Glomerular visceral epithelial cell (primary cell): ENCODE measurements around the gene LMAN2L.
"Not testable (repeated sequence)": the region's sequence is repeated elsewhere in the genome, so short reads cannot be mapped to it uniquely, and the experiment has no call there.

Experiments used
- DNase-seq: peaks from one replicate; pipeline ENCODE4 v3.0.0-alpha.2; 2016; ENCODE audit errors: extremely low spot score

LMAN2L gene

DNA sequence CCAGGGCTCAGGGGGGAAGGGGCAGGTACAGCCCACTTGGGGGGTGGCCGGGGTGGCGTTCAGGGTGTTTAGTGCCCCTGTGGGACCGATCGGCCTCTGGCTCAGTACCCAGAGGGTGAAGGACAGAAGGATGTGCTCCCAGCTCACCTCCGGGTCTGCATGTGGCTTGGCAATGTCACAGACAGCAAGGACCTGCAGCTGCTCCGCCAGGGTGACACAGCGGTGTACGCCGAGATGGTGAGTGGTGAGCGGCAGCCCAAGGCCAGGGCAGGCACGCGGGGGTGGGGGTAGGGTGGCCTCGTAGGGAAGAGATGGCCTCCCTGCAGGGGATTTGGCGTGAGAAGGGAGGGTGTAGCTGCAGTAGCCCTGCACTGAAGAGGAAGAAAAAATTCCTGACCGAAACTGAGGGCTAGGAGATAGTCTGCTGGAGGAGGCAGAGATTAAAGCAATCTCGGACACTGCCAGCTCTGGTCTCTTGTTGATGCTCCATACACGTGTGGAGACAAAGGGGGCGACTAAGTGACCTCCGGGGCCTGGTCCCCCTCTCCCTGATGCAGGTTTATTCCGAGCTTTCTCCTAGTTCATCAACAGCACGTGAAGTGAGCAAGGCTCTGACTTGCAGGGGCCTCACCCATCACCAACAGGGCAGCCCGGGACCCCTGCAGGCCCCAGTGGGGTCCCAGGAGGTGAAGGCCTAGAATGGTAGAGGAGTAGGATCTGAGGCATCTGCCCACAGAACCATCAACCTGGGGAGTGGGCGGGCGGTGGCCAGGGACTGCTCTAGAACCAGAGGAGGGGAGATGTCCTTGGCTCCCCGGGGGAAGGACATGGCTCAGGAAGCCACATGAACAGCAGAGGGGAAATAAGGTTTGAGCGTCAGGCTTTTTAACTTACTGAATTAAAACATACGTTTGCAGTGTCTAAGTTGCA, 51.9 kb downstream of the LMAN2L start:
- DNase-seq = no peak

- no peak for DNase-seq
These were observed 52.6 kb downstream of the LMAN2L start for GRCh38 chr2:96687266-96687665.

- DNase-seq = no peak
These were observed 54.0 kb downstream of the LMAN2L start for GRCh38 chr2:96685577-96686459.

- DNase-seq = no peak
These were observed 54.8 kb downstream of the LMAN2L start for GRCh38 chr2:96684883-96685576.

DNA sequence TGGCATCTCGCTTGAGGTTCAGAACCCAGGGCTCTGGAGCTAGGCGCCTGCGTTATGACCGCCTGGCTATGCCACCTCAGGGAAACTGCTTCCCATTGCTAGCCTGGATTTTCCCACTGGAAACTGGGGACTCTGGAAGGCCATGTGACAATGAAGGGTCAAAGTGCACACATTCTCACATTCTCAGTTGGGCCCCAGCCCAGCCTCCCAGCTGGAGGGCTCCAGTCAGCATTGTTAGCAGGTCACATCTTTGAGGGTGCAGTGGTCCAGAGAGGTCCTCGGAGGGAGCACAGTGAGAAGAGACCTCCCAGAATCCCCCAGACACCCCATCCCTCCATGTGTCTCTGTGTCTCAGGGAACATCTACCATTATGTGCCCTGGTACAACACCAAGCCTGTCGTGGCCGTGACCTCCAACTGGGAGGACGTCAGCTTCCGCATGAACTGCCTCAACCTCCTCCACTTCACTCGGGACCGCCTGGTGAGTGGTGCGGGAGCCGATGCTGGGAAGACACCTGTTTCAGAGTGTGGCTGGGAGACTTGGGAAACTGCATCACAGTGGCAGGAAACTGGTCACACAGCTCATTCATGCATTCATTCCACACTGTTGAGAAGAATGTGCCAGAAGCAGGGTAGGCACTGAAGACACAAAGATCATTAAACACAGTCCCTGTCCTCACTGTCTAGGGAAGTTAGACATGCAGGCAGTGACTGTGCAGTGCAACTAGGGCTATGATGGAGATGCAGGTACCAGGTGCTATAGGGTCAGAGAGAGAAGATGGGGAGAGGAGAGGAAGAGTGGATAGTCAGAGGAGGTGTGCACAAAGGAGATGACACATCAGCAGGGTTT, 55.7 kb downstream of the LMAN2L start:
- DNase-seq = no peak

DNA sequence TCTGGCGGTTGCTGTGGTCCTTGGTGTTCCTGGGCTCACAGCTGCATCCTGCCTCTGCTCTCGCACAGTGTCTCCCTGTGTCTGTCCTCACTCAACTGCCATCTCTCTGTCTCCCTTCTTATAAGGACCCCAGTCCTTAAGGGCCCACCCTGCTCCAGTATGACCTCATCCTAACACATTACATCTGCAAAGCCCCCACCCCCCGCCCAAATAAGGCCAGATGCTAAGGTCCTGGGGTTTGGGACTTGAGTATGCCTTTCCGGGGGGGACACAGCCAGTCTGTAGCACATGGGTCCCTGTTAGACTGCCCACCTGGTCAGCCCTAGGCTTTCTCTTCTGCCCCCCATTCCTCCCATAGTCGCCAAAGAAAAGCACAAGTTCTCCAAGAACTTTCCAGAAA, 56.6 kb downstream of the LMAN2L start:
- DNase-seq = no peak

GRCh38 chr2:96681540-96681939, 58.3 kb downstream of the LMAN2L start:
- DNase-seq = no peak

GRCh38 chr2:96680561-96681141, 59.2 kb downstream of the LMAN2L start:
- no peak for DNase-seq

DNA sequence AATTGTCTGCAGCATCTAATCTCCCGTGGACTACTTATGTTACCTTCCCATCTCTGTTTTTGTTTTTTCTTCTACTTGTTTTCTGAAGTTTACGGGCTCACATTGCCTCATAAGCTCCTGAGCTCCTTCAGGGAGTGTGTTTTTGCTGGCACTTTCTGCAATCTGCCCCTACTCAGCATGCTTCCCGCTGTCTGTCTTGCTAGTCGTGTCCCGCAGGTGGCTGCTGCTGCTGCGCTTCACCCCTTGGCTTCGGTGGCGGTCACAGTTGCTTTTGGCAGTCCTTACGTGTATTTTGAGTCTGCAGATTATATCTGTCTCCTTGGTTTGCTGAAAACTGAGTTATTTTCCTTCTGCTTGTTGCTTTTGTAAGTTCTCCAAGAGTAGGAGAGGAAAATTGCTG, 60.0 kb downstream of the LMAN2L start:
- DNase-seq = no peak

DNA sequence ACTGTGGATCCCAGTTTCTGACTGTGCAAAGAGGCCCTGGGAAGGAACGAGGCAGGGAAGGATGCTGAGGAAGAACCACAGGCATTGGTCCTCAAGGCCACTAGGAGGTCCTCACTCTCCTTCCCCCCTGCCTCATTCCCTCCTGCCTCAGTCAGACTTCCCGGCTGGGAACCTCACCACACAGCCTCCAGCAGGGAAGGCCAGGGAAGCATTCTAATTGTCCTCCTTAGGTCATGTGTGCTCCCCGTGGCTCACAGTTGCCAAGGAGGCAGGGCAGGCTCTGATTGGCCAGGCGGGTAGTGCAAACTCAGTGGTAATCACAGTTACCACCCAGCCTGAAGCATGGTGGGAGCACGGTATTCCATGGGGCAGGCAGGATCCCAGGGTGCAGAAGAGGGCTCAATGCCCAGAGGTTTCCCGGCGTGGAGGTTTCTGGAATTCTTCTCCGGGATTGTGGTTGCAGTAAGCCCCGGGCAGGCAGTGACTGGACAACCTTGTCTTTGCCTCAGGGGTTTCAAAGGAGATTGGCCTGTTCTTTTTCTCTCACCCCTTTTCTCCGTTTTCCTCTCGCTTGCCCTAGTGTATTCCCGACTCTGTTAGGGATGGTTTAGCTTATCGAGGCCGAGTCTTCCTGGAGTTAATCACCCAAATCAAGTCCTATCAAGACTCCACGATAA, 70.2 kb downstream of the LMAN2L start:
- no peak for DNase-seq

DNA sequence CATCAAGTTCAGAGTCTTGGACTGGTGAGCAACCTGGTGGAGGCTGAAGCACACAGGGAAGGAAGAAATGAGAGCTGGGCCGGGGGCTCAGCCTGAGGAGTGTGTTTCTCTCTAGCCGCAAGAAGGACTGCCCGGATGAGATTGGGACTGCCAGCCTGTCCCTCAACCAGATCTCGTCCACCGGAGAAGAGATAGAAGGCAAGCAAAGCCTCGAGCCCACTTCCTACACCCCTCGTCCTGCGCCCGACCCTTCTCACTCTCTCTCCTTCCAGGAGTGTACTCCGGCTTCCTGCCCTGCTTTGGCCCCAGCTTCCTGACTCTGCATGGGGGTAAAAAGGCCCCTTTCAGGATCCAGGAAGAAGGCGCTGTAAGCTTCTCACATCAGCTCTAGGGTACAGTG, 71.1 kb downstream of the LMAN2L start:
- DNase-seq = no peak

DNA sequence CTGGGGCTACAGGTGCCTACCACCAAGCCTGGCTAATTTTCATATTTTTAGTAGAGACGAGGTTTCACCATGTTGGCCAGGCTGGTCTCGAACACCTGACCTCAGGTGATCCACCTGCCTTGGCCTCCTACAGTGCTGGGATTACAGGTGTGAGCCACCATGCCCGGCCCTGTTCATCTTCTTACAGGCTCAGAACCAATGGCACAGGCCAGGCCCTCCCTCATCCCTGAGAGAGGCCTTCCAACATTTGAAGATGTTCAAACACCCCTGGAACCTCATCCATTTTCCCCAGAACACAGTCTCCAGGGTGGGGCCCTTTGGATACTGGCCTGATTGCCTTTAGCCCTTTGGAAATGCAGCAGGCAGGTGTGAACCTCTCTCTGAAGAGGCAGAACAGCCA, 74.1 kb downstream of the LMAN2L start:
- not testable (repeated sequence) for DNase-seq

DNA sequence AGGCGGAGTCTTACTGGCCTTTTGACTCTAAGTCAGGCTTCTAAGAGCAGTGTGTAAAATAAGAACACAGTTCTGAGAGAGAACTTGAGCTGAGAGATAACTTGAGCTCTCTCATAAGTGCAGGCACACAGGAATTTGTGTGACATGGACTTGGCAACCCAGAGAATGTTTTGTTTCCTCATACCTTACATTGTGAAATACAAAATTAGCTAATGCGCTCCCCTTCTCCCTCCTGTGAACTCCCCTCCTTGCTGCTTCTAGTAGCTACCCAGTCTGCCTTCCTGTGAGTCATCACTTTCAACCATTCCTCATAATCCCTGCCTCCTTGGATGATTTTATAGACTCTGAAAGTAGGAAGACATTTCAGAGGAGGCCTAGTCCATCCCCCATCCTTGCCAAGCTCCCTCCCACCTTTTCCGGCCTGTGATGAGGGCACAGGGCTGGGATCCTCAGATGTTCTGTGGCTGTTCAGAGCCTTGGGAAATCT, 74.7 kb downstream of the LMAN2L start:
- peak; percentile 96 for DNase-seq

- DNase-seq = no peak
These were observed 75.4 kb downstream of the LMAN2L start for GRCh38 chr2:96664366-96664925.

GRCh38 chr2:96663829-96664228, 76.0 kb downstream of the LMAN2L start:
- no peak for DNase-seq

- DNase-seq = no peak
These were observed 76.7 kb downstream of the LMAN2L start for GRCh38 chr2:96663177-96663576.

- DNase-seq = no peak
These were observed 77.5 kb downstream of the LMAN2L start for GRCh38 chr2:96662360-96662759.

GRCh38 chr2:96661324-96661723, 78.5 kb downstream of the LMAN2L start:
- DNase-seq = no peak

DNA sequence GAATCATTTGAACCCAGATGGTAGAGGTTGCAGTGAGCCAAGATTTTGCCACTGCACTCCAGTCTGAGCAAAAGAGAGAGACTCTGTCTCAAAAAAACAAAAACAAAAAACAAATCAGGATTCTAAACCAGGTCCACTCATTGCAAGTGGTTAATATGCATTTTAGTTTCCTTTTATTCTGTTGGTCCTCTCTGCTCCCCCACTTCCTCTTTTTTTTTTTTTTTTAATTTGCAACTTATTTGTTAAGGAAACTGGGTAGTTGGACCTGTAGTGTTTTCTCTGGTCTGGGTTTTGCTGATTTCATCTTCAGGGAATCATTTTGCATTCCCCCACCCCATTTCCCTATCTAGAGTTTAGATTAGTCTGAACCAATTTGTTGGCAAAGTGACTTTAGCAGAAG, 83.3 kb downstream of the LMAN2L start:
- DNase-seq = no peak
